Stimulated activated CD4-positive, alpha-beta T cell treated with anti-CD3 and anti-CD28 coated beads, Interleukin-1b, Interleukin-23, amount 100 ng/mL, for 48 hours (primary cell): ENCODE data around the gene PRKCSH.

ENCODE experiments used
- DNase-seq: peaks from one replicate; pipeline ENCODE4 v3.0.0-alpha.2; 2020

The PRKCSH gene

DNA sequence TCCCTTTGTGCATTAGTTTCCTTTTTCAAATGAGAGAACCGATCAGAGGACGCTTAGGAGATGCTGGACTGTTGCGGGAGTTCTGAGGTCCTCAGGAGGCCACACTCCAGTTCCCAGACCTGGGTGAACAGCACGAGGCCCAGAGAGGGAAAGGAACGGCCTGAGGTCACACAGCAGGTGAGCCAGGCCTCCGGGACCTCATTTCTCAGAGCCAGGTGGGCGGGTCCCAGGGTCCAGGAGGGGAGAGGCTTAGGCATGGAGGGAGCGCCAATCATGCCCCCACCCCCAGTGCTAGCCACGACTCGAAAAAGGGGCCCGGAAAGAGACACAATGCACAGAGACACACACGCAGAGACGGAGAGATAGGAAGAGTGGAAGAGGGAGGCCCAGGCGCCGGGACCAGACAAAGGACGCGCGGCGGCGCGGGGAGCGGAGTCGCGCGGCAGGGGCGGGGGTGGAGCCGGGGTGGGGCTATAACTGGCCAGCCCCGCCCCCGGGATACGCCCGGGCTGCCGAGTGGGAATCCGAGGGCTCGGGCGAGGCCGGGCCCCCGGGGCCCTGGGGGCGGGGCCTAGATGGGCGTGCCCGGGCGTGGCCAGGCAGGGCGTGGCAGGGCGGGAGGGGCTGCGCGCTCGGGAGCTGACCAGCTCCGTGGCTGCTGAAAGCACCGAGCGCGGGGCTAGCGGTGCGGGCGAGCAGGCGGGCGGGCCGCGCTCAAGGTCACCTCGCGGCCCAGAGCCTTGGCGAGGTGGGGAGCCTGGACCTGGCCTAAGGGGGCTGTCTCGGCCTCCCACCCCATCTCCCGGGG, 43.9 kb downstream of the PRKCSH start:
- peak; percentile 60 for DNase-seq

DNA sequence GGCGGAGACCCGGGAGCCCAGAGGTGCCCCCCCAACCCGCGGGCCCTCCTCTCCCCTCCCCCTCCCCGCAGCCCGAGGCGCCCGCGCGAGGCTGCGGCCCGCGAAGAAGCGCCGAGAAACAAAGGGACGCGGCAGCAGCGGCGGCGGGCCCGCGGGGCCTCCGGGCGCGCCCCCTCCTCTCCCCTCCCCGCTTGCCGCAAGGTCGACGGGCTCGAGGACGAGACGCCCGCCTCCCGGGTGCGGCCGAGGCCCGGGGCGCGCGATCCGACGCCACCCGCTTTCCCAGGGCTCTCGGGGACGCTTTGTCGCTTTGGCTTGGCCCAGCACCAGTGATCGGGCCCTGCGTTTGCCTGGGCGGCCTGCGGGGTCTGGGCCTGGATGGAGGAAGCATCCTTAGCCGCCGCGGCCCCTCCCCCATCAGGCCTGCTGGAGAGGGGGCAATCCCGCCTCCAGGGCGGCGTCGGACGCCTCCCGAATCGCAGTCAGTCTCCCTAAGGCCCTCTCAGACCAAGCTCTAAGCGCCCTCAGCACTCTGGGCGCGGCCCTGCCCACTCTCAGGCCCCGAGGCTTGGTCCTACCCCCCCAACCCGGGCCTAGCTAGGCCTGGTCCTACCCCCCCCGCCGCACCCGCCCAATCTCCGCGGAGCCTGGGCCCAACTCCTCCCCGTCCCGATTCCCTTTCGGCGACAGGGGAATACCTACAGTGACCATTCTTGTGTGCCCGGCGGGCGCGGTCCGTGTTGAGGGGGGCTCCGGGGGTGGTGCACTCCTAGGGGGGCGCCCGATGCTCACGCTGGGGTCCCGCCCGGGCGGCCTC, 44.7 kb downstream of the PRKCSH start:
- DNase-seq: no peak

DNA sequence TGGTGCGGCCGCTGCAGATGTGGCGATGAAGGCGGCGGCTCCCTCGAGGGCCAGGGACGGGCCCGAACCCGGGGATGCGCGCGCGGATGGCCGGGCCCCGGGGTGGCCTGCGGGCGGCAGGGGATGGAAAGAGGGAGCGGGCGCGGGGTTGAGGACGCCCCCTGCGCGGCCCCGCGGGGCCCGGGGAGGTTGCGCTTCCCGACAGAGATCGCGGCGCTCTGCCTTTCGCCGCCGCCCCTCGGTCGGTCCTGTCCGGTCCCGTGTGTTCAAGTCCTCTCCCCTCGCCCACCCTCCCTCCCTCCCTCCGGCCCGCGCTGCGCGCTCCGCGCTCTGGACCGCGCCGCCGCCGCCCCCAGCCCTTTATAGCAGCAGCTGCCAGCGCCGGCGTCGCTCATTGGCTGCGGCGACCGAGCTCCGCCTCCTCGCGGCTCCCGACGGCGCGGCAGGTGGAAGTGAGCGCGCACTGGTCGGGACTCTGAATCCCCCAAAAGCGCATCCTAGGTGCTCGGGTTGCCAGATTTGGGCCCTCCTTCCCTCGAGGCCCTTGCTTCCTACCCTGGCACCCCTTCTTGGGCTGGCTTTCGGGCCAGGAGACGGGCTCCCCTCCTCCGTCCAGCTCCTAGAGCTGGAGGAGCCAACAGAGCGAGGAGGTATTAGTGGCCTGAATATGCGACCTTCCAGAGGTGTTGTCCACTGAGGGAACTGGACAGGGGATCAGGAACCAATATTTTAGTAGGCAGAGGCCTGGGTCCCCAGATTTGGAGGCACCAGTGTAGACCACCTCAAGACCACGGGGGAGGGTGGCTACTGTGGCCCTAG, 45.5 kb downstream of the PRKCSH start, which contains the start of gene ELAVL3:
Gene ELAVL3, minus strand, starts transcription at position 332 of the 819 bp plus-strand sequence. CDS start 438 bp downstream, outside the sequence.
- no peak for DNase-seq

DNA sequence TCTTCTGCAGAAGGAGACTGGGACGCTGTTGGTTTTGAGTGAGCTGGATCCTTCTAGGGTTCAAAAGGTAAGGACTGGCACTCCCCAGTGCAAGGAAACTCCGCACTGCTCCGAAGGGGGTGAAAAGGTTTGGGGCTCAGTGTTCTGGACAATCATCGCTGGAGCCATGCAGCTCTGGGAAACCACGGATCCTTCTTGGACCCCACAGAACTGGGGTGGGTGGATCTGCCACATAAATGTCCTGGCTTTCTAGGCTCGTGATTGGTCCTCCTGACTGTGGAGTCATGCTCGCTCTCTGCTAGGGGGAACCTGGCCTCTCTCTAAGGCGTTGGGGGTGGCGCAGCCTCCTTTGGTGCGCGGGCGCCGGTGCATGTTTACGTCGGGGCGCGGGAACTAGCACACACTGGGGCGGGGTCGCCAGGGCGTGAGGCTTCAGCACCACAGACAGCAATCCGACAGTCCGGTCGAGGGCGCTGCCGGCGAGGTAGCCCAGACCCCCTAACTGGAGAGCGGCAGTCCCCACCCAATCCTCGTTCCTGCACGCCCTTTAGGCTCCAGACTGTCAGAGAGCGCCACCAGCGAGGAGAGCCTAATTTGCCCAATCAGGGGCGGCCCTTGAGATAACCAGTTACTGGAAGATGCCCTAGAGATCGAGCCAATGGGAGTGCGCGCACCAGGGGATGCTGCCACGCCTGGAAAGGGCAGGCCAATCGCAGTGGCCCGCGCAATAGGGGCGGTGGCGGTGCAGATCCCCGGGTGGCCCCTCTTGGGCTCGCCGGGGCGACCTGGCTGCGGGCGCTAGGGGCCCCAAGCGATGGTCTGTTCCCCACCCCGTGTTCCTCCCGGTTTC, 46.3 kb downstream of the PRKCSH start:
- peak; percentile 92 for DNase-seq

DNA sequence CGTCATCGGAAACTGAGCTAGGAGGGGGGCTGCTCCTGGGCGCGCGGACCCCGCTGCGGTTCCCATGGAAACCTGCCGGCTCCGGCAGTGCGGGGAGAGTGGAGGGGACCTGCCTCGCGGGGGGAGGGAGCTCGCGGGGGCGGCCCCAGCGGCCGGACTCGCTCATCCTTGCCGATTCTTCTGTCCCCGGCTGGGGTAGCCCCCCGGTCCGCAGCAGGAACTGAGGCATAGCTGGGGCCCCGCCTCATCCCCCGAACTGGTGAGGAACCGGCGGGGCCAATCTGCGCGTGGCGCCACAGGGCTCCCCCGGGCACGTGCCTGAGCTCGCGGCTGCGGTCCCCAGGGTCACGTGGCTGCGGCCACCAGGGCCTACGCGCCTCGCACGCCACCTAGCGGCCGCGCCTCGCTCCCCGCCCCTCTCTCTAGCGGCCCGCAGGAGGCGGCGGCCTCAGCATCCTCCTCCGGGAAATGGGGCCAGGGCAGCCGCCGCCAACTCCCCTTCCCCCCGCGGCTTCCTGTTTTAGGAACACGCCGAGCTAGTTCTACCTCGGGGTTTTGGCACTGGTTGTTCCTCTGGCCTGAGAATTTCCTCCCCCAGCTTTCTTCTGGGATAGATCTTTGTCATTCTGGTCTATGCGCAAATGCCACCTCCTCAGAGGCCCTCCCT, 47.1 kb downstream of the PRKCSH start:
- DNase-seq: peak; percentile 89

DNA sequence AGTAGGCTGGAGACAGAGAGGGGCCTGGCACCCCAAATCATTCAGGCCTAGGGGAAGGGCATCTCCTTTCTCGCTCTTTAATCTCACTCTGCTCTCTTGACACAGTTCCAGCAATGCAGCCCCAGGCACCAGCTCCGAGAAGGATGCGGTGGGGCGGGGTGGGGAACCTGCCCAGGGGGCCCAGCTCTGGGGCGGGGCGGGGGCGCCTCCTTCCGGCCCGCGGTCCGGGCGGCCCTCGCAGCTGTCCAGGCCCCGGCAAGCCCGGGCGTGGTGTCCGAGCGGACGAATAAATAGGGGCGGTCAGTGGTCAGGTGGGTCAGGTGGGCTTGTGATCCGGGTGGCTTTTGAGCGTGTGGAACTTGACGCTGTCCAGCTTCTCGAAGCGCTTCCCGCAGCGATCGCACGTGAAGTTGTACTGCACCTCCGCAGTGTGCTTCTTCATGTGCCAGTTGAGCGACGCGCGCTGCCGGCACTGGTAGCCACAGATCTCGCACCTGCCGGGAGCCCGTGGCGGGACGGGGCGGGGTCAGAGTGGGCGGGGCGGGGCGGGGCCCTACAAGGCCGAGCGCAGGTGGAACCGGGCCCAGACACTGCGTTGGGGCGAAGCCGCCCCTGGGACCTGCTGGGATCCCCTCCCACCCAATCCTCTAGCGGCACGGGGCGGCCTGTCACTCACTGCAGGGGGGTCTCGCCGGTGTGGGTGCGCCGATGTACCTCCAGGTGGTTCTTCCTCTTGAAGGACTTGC, 48.1 kb downstream of the PRKCSH start:
- DNase-seq: no peak

DNA sequence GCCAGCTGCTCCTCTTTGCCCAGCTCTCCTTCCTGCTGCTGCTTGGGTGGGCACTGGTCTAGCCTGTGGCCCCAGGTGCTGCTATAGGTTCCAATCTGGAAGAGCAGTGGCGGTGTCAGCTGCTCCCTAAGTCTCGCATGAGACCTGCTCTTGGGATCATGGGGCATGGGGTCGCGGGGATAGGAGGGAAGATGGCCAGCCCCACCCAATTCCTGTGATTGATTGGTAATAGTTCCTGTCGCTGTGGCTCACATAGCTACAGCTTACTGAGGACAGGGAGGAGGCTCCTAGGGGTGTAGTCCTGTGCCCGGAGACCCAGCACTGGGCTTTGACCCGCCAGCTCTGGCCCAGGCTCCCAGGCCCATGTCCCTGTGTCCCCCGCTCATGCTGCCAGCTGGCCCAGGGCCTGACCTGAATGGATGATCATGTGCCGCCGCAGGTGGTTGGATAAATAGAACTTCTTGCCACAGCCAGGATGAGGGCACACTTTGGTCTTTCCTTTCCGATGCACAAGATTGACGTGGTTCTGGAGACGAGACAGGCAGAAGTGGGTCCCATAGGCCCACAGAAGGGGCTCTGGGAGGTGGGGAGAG, 49.9 kb downstream of the PRKCSH start:
- no peak for DNase-seq

DNA sequence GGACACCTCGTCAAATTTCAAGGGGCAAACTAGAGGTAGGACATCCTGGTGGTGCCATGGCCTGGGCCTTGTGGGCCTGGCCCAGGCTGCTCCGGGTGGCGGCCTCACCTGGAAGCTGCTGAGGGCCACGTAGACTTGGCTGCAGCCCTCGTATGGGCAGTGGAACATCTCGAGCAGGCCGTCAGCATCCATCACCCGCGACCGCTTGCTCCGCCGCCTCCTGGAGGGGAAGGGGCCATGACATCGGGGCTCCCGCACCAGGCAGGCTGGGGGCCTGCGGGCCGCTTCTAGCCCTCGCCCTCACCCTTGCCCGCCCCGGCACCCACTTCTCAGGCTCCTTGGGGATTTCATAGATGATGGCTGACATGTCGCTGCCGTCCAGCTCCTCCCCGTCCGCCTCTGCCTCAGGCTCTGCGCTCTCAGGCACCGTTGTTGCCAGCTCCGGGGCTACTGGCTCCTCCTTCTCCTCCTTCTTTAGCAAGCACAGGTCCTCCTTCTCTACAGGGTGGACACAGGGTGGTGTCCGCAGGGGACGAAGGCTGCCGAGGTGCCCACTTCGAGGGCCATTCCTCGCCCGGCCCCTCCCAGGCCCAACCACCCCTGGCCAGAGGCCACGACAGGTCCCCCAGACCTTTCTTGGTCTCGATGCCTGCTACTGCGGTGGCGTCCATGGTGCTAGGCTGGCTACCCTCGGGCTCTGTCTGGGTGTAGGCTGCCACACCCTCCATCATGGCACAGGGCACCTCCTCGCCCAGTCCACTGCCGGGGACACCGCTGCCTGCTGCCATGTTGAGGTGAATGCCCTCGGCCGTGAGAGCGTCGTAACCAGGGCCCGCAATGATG, 51.4 kb downstream of the PRKCSH start:
- DNase-seq: no peak

DNA sequence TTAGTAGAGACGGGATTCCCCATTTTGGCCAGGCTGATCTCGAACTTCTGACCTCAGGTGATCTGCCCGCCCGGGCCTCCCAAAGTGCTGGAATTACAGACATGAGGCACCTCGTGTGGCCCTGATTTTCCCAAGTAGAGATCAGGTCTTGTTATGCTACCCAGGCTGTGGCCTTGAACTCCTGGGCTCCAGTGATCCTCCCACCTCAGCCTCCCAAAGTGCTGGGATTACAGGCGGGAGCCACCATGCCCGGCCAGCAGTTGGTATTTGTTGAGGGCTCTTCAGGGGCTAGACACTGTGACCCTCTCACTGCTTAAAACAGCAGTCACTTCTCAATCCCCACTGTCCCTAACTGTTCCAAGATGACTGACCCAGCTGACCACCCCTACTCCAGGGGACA, 53.9 kb downstream of the PRKCSH start:
- DNase-seq: no peak

DNA sequence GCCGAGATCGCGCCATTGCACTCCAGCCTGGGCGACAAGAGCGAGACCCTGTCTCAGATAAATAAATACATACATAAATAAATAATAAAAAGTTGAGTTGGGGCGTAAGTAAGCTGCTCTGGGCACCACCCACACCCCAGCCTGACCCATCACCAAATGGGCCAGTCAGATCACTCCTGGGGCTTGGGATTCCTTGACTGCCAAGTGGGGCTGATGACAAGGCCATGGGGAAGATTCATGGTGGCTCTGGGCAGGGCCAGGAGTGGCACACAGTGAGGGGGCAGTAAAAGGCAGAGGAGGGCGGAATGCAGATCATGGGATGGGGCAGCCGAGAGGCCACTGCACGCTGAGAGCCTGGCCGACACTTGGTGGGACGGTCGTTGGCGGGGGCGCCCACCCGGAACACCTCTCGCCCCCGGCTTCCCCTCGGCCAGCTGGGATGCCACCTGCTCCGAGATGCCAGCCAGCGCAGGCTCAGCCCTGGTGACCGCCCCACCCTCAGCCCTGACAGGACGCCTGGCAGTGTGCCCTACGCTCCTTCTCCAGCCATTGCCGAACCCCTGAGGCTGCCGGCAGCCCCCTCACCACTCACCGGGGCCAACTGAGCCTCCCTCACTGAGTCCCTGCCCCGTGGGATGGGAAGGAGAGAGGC, 59.3 kb downstream of the PRKCSH start:
- DNase-seq: no peak

DNA sequence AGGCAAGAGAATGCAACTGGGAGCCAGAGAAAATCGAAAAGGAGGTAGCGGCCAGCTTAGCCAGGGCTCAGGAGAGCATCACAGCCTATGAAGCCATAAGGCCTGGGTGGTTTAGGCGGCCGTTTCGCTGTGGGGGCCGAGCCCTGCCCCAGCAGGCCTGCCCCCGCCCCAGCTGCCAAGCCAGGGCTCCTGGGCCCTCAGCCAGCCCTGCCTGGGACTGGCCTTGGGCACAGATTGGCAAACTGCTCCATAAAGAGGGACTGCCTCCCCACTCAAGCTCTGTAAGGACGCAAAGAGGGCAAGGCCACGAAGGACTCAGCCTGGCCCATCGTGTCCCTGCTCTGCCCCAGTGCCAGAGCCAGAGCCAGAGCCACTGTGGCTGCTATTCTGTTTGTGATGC, 60.0 kb downstream of the PRKCSH start:
- DNase-seq: no peak

DNA sequence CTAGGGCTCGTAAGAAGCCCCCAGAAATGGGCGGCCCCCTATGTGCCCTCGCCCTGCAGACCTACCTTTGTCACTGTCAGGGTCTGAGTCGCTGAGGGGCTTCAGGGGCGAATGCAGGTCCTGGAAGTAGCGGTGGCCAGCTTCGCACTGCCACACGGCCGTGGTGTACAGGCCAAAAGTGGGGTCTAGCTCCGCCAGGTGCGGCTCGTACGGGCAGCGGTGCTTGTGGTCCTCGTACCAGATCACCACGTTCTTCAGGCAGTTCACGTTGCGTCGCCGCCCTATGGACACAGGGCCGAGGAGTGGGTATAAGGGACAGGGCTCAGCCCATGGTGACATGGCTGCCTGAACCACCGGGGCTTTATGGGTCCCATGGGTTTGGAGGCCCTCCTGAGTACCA, 60.5 kb downstream of the PRKCSH start:
- no peak for DNase-seq

DNA sequence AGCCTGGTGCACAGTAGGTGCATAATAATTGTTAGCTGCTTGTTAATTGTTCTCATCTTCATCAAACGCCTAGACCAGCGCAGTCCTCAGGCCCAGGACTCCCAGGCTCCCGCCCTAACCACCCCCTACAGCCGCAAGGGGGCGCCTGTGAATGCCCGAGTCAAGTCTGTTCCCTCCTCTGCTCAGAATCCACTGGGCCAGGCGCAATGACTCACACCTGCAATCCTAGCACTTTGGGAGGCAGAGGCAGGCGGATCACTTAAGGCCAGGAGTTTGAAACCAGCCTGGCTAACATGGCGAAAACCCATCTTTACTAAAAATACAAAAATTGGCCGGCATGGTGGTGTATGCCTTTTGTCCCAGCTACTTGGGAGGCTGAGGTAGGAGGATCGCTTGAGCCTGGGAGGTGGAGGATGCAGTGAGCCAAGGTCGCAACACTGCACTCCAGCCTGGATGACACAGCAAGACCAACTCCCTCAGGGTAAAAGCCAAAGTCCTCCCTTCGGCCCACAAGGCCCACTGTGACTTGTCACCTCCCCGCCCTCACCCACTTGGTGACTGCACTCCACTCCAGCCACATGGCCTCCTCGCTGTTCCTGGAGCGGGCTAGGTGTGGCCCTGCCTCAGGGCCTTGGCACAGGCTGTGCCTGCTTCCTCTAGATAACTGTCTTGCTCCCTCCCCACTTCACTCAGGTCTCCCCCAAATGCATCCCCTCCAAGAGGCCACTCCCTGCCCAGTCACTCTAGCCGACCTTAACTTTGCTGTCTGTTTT, 61.1 kb downstream of the PRKCSH start:
- peak; percentile 73 for DNase-seq

DNA sequence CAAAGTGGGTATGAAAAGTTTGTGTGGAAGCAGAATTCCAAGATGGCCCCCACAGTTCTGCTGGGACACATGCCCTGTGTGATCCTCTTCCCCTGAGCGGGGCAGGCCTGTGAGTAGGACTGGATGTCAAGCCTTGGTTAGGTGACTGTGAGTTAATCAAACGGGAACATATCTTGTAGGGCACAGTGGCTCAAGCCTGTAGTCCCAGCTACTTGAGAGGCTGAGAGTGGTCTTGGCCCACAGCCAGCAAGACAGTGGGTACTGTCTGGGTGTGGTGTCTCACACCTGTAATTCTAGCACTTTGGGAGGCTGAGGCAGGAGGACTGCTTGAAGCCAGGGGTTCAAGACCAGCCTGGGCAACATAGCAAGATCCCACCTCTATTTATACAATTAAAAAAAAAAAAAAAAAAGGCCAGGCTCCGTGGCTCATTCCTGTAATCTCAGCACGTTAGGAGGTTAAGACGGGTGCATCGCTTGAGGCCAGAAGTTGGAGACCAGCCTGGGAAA, 63.8 kb downstream of the PRKCSH start:
- no peak for DNase-seq

DNA sequence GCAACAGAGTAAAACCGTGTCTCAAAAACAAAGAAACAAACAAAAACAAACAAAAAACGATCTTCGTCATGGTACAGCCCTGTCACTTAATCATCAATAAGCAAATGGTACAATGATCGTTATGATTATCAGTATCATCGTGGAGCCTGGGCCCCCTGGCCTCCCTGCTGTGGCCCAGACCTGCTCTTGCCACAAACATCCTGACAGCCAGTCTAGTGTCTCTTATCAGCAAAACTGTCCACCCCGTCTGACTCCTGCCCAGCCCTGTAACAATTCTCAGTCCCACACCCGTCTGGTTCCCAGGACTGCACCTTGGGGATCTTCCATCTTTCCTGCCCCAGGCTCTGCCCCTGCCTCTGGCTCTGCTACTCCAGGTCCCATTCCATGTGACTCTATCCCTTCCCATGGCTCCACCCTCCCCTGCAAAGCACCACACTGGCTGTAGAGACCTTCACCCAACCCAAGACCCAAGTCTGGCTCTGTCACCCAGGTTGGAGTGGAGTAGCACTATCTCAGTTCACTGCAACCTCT, 64.5 kb downstream of the PRKCSH start:
- DNase-seq: no peak
